GM21381 (cell line): Measurements from ENCODE around the gene PSD2.
A peak's percentile ranks its signal among the peaks of the same experiment; 100 is the strongest.

Experiments
- ATAC-seq: cut with Tn5 transposase; IDR thresholded peaks from one replicate; pipeline ENCODE4 v1.9.1; 2021; ENCODE audit warnings: mild to moderate bottlenecking, moderate library complexity; ENCODE audit not compliant: unreplicated experiment

Gene PSD2

GRCh38 chr5:139795074-139796001, at the start of gene PSD2:
TSS of gene PSD2 (plus strand) at chr5:139795808. CDS start at chr5:139809441, 13,633 bp downstream.
- ATAC-seq = no peak

GRCh38 chr5:139746691-139747582, 48.7 kb upstream of the PSD2 start:
- peak; percentile 44 for ATAC-seq

- ATAC-seq = no peak
Measured at GRCh38 chr5:139747583-139748504, 47.8 kb upstream of the PSD2 start.

- no peak for ATAC-seq
Measured at GRCh38 chr5:139748505-139748826, 47.1 kb upstream of the PSD2 start.

GRCh38 chr5:139749242-139749641, 46.4 kb upstream of the PSD2 start:
- no peak for ATAC-seq

GRCh38 chr5:139751236-139751635, 44.4 kb upstream of the PSD2 start:
- no peak for ATAC-seq

- no peak for ATAC-seq
Measured at GRCh38 chr5:139752506-139753473, 42.8 kb upstream of the PSD2 start.

- ATAC-seq = no peak
Measured at GRCh38 chr5:139755892-139756671, 39.5 kb upstream of the PSD2 start.

GRCh38 chr5:139756971-139757370, 38.6 kb upstream of the PSD2 start:
- no peak for ATAC-seq

- no peak for ATAC-seq
Measured at GRCh38 chr5:139757727-139758509, 37.7 kb upstream of the PSD2 start.

GRCh38 chr5:139758510-139759075, 37.0 kb upstream of the PSD2 start:
- ATAC-seq = no peak

- no peak for ATAC-seq
Measured at GRCh38 chr5:139759219-139759721, 36.3 kb upstream of the PSD2 start.

- ATAC-seq = no peak
Measured at GRCh38 chr5:139760066-139761056, 35.2 kb upstream of the PSD2 start.

- no peak for ATAC-seq
Measured at GRCh38 chr5:139761057-139761450, 34.6 kb upstream of the PSD2 start.

- no peak for ATAC-seq
Measured at GRCh38 chr5:139761501-139761900, 34.1 kb upstream of the PSD2 start.

GRCh38 chr5:139762615-139763170, 32.9 kb upstream of the PSD2 start:
- no peak for ATAC-seq
